Measurements from ENCODE around the gene CFTR. TPM values are rescaled to one million over a fixed set of nuclear protein-coding genes. Genes with fewer than 3 reads are reported as not detected.

CFTR gene
- total RNA-seq, 1 experiment from 2014 or later, result 0.72 TPM

- no peak for ATAC-seq
- TF ChIP-seq ZNF317 (CRISPR knock-in tag; IDR thresholded peaks at IDR 0.05; ENCODE audit: borderline replicate concordance, low read depth) (no peak), ZNF263 (CRISPR knock-in tag; IDR thresholded peaks at IDR 0.05; ENCODE audit: low read depth) (no peak)
- peaks cover 5% of the 10 kb centered on the region for H3K9me3 Mint-ChIP-seq
- no peaks in the 10 kb centered on the region for H3K27me3 Mint-ChIP-seq (ENCODE audit: low read depth)
- POLR2A ChIA-PET, result no interaction called here
- no peak overlapping the region for H3K27ac Mint-ChIP-seq
- no peak overlapping the region for H3K4me3 Mint-ChIP-seq
- CTCF ChIA-PET, result interaction anchor here (1.2 kb wide), 1 partner anchor 488 kb away, joined by 3 read pairs; no protein-coding TSS in a partner anchor
- no peaks in the 10 kb centered on the region for H3K36me3 Mint-ChIP-seq
- H3K4me1 Mint-ChIP-seq, result peaks cover 4% of the 10 kb centered on the region
- DNase-seq (ENCODE audit: low spot score), result no peak
These were observed 185.5 kb downstream of the CFTR start for GRCh38 chr7:117665368-117665767.

- DNase-seq (ENCODE audit: low spot score) (no peak), ATAC-seq (no peak)
- no peaks in the 10 kb centered on the region for H3K36me3 Mint-ChIP-seq
- no peak overlapping the region for H3K4me3 Mint-ChIP-seq
- H3K27me3 Mint-ChIP-seq (ENCODE audit: low read depth), result no peaks in the 10 kb centered on the region
- no peak overlapping the region for H3K27ac Mint-ChIP-seq
- ChIA-PET POLR2A (no interaction called here), CTCF (interaction anchor here (1.2 kb wide), 1 partner anchor 488 kb away, joined by 3 read pairs; no protein-coding TSS in a partner anchor)
- H3K4me1 Mint-ChIP-seq, result peaks cover 11% of the 10 kb centered on the region
- TF ChIP-seq ATF1 (CRISPR knock-in tag; IDR thresholded peaks at IDR 0.05) (no peak), RELA (CRISPR knock-in tag; IDR thresholded peaks at IDR 0.05; ENCODE audit: borderline replicate concordance) (no peak), KAT7 (CRISPR knock-in tag; IDR thresholded peaks at IDR 0.05; ENCODE audit: borderline replicate concordance) (no peak), USF1 (CRISPR knock-in tag; IDR thresholded peaks at IDR 0.05) (no peak), USF2 (CRISPR knock-in tag; IDR thresholded peaks at IDR 0.05) (no peak), NFYB (CRISPR knock-in tag; conservative IDR thresholded peaks at IDR 0.05; ENCODE audit: low read depth) (no peak), SMAD4 (CRISPR knock-in tag; IDR thresholded peaks at IDR 0.05) (no peak), PRRX2 (CRISPR knock-in tag; IDR thresholded peaks at IDR 0.05) (no peak), ZNF396 (CRISPR knock-in tag; IDR thresholded peaks at IDR 0.05; ENCODE audit: borderline replicate concordance) (no peak), CREM (CRISPR knock-in tag; IDR thresholded peaks at IDR 0.05) (no peak), E2F4 (CRISPR knock-in tag; IDR thresholded peaks at IDR 0.05; ENCODE audit: borderline replicate concordance, low read depth) (no peak), CTCF (IDR thresholded peaks at IDR 0.05) (no peak), GTF2I (CRISPR knock-in tag; conservative IDR thresholded peaks at IDR 0.05) (no peak), CREB1 (CRISPR knock-in tag; IDR thresholded peaks at IDR 0.05) (no peak)
- H3K9me3 Mint-ChIP-seq, result peaks cover 5% of the 10 kb centered on the region
These were observed 186.2 kb downstream of the CFTR start for GRCh38 chr7:117666031-117666430.

- CTCF ChIA-PET, result interaction anchor here (1.2 kb wide), 1 partner anchor 487 kb away, joined by 3 read pairs; no protein-coding TSS in a partner anchor
- no peak overlapping the region for H3K4me3 Mint-ChIP-seq
- H3K27ac Mint-ChIP-seq, result no peak overlapping the region
- TF ChIP-seq TP53 (CRISPR knock-in tag; IDR thresholded peaks at IDR 0.05) (no peak), CREM (CRISPR knock-in tag; IDR thresholded peaks at IDR 0.05) (no peak), NFYB (CRISPR knock-in tag; conservative IDR thresholded peaks at IDR 0.05; ENCODE audit: low read depth) (no peak), ZSCAN18 (CRISPR knock-in tag; IDR thresholded peaks at IDR 0.05) (no peak), AR (CRISPR knock-in tag; IDR thresholded peaks at IDR 0.05) (no peak), FOXP1 (CRISPR knock-in tag; IDR thresholded peaks at IDR 0.05; ENCODE audit: borderline replicate concordance) (no peak), ZBTB21 (CRISPR knock-in tag; IDR thresholded peaks at IDR 0.05; ENCODE audit: borderline replicate concordance) (no peak), ZNF423 (CRISPR knock-in tag; IDR thresholded peaks at IDR 0.05) (no peak), IRF1 (CRISPR knock-in tag; IDR thresholded peaks at IDR 0.05) (no peak)
- DNase-seq (ENCODE audit: low spot score), result no peak
- H3K27me3 Mint-ChIP-seq (ENCODE audit: low read depth), result no peaks in the 10 kb centered on the region
- H3K36me3 Mint-ChIP-seq, result no peaks in the 10 kb centered on the region
- peaks cover 5% of the 10 kb centered on the region for H3K9me3 Mint-ChIP-seq
- H3K4me1 Mint-ChIP-seq, result peaks cover 17% of the 10 kb centered on the region
- no peak for ATAC-seq
- POLR2A ChIA-PET, result no interaction called here
These were observed 186.9 kb downstream of the CFTR start for GRCh38 chr7:117666689-117667088.
